Colonic mucosa (tissue), 4 donors: ENCODE measurements around the gene MAPK1. TPM values are rescaled to one million over a fixed set of nuclear protein-coding genes. Genes with fewer than 3 reads are reported as not detected.

Experiments
- DNase-seq: peaks from one replicate; pipeline ENCODE4 v3.0.0-alpha.2; 2020
- H3K27ac ChIP-seq: fragments of 200-600 bp; one replicate; pipeline ENCODE4 v1.8.0; 2021
- H3K27me3 ChIP-seq: fragments of 200-600 bp; one replicate; pipeline ENCODE4 v1.8.0; 2021
- H3K36me3 ChIP-seq: fragments of 200-600 bp; one replicate; pipeline ENCODE4 v1.8.0; 2021
- H3K4me1 ChIP-seq: fragments of 200-600 bp; one replicate; pipeline ENCODE4 v1.8.0; 2021; ENCODE audit warnings: mild to moderate bottlenecking
- H3K4me3 ChIP-seq: fragments of 200-600 bp; one replicate; pipeline ENCODE4 v1.8.0; 2021
- H3K9ac ChIP-seq, 2 donors: one replicate each; pipeline ENCODE4 v1.7.0; 2013; ENCODE audit warnings: control low read depth in 2 of 2, low read depth in 2 of 2, low read length in 2 of 2
- H3K9me3 ChIP-seq: fragments of 200-600 bp; one replicate; pipeline ENCODE4 v1.8.0; 2021
- CTCF ChIP-seq: fragments of 200-600 bp; IDR thresholded peaks from one replicate; pipeline ENCODE4 v1.8.0; 2022; ENCODE audit warnings: antibody characterized with exemption, mild to moderate bottlenecking
- intact Hi-C: fragments of 100-400 bp; cut with DNase I; formaldehyde crosslinking; loops from one replicate; pipeline ENCODE4 v1.14.1; 2022
- total RNA-seq, 2 donors: library from RNA; stranded (reverse); fragmentation: NEBNext Ultra II Directional in 1 of 2; extraction: Animal tissue kit (Norgen Biotek cat#: 25700) in 1 of 2; gene quantifications; one replicate each; pipeline ENCODE4 v1.2.1, GENCODE V29; 2021
- donor health status: healthy.
- donor health status: DM: no; HTN: no; CAD: no.
- donor health status: DM: no; HTN: no; CAD: no.

The MAPK1 gene
- total RNA-seq, 2 donors from 2014 or later, result 140 to 147 TPM

GRCh38 chr22:21713428-21714058 is 153.9 kb downstream of the MAPK1 start:
- TF ChIP-seq CTCF, result peak; percentile 10
- Histone ChIP-seq H3K36me3 (no peaks in the 10 kb centered on the region), H3K27me3 (no peaks in the 10 kb centered on the region), H3K4me1 (no peaks in the 10 kb centered on the region), H3K9me3 (no peaks in the 10 kb centered on the region), H3K9ac (no peak overlapping the region), H3K4me3 (no peak overlapping the region), H3K27ac (no peak overlapping the region)
- intact Hi-C loops, result loop anchor here (5.0 kb wide), 2 partner anchors 224 to 239 kb away; partner anchors contain the start of gene PPM1F
- DNase-seq, result no peak

GRCh38 chr22:21712751-21713427 is 154.6 kb downstream of the MAPK1 start:
- DNase-seq, result peak; percentile 57
- no peak overlapping the region for H3K27ac ChIP-seq
- intact Hi-C loops, result loop anchor here (5.0 kb wide), 2 partner anchors 224 to 239 kb away; partner anchors contain the start of gene PPM1F
- no peaks in the 10 kb centered on the region for H3K27me3 ChIP-seq
- no peak overlapping the region for H3K4me3 ChIP-seq
- no peaks in the 10 kb centered on the region for H3K36me3 ChIP-seq
- H3K9ac ChIP-seq, result no peak overlapping the region
- TF ChIP-seq CTCF, result peak; percentile 75
- H3K4me1 ChIP-seq, result no peaks in the 10 kb centered on the region
- H3K9me3 ChIP-seq, result no peaks in the 10 kb centered on the region

GRCh38 chr22:21711851-21712250 is 155.6 kb downstream of the MAPK1 start:
- no peak for DNase-seq
- no peaks in the 10 kb centered on the region for H3K9me3 ChIP-seq
- intact Hi-C loops, result loop anchor here (5.0 kb wide), 2 partner anchors 225 to 240 kb away; partner anchors contain the start of gene PPM1F
- H3K9ac ChIP-seq, result no peak overlapping the region
- H3K4me1 ChIP-seq, result no peaks in the 10 kb centered on the region
- no peaks in the 10 kb centered on the region for H3K27me3 ChIP-seq
- no peaks in the 10 kb centered on the region for H3K36me3 ChIP-seq
- H3K27ac ChIP-seq, result no peak overlapping the region
- no peak overlapping the region for H3K4me3 ChIP-seq
- TF ChIP-seq CTCF, result no peak

GRCh38 chr22:21710156-21710555 is 157.3 kb downstream of the MAPK1 start:
- Histone ChIP-seq H3K36me3 (no peaks in the 10 kb centered on the region), H3K4me3 (no peak overlapping the region), H3K4me1 (no peaks in the 10 kb centered on the region), H3K27ac (no peak overlapping the region), H3K9me3 (no peaks in the 10 kb centered on the region), H3K9ac (no peak overlapping the region), H3K27me3 (no peaks in the 10 kb centered on the region)
- intact Hi-C loops, result loop anchor here (5.0 kb wide), 2 partner anchors 227 to 242 kb away; partner anchors contain the start of gene PPM1F
- no peak for DNase-seq
- no peak for TF ChIP-seq CTCF

GRCh38 chr22:21709688-21710087 is 157.8 kb downstream of the MAPK1 start:
- H3K27ac ChIP-seq, result no peak overlapping the region
- no peak overlapping the region for H3K9ac ChIP-seq
- no peaks in the 10 kb centered on the region for H3K27me3 ChIP-seq
- no peaks in the 10 kb centered on the region for H3K9me3 ChIP-seq
- TF ChIP-seq CTCF, result no peak
- DNase-seq, result no peak
- H3K4me1 ChIP-seq, result no peaks in the 10 kb centered on the region
- no peak overlapping the region for H3K4me3 ChIP-seq
- H3K36me3 ChIP-seq, result no peaks in the 10 kb centered on the region
- intact Hi-C loops, result loop anchor here (5.0 kb wide), 2 partner anchors 228 to 243 kb away; partner anchors contain the start of gene PPM1F
